ENCODE measurements around the gene SUPT3H. TPM values are rescaled to one million over a fixed set of nuclear protein-coding genes. Genes with fewer than 3 reads are reported as not detected.

Gene SUPT3H
- 10 to 100 TPM in 1 of 2 experiments, 1 to 10 TPM in 1; 8.2 to 11.7 TPM for total RNA-seq

- Mint-ChIP-seq H3K27me3 (no peaks in the 10 kb centered on the region), H3K4me1 (peaks cover 15% of the 10 kb centered on the region), H3K27ac (peak within 1 kb of the TSS; percentile 99), H3K9me3 (ENCODE audit: low read depth) (no peaks in the 10 kb centered on the region), H3K4me3 (peak within 1 kb of the TSS; percentile 98), H3K36me3 (peaks cover under 1% of the 10 kb centered on the region)
- ATAC-seq (peak; percentile 90), DNase-seq (peak; percentile 93)
- CTCF ChIA-PET: interaction anchor here (0.7 to 2.7 kb wide), 11 partner anchors 33 to 908 kb away, joined by 3 to 14 read pairs (median 3); no protein-coding TSS in a partner anchor
Observed at GRCh38 chr6:45377554-45378333, at the start of gene SUPT3H. Gene SUPT3H, minus strand, starts transcription at chr6:45377934.

- Mint-ChIP-seq H3K27ac (peak overlapping the region; percentile 57), H3K4me1 (peaks cover 44% of the 10 kb centered on the region), H3K27me3 (peaks cover 12% of the 10 kb centered on the region), H3K36me3 (peaks cover 8% of the 10 kb centered on the region), H3K4me3 (no peak overlapping the region), H3K9me3 (ENCODE audit: low read depth) (no peaks in the 10 kb centered on the region)
- CTCF ChIA-PET: no interaction called here
- ATAC-seq (no peak), DNase-seq (no peak)
Observed at GRCh38 chr6:45426251-45426650, 48.5 kb upstream of the SUPT3H start.

- no peak for DNase-seq
- H3K27ac Mint-ChIP-seq: peak overlapping the region; percentile 77
- peaks cover 23% of the 10 kb centered on the region for H3K27me3 Mint-ChIP-seq
- H3K4me1 Mint-ChIP-seq: peaks cover 49% of the 10 kb centered on the region
- ATAC-seq: no peak
- H3K36me3 Mint-ChIP-seq: peaks cover 6% of the 10 kb centered on the region
- peak overlapping the region; percentile 95 for H3K4me3 Mint-ChIP-seq
- no peaks in the 10 kb centered on the region for H3K9me3 Mint-ChIP-seq (ENCODE audit: low read depth)
- CTCF ChIA-PET: no interaction called here
Observed at GRCh38 chr6:45424451-45424861, 46.7 kb upstream of the SUPT3H start.

- peaks cover 27% of the 10 kb centered on the region for H3K27me3 Mint-ChIP-seq
- peak overlapping the region; percentile 77 for H3K27ac Mint-ChIP-seq
- H3K4me1 Mint-ChIP-seq: peaks cover 48% of the 10 kb centered on the region
- DNase-seq (no peak), ATAC-seq (no peak)
- no peaks in the 10 kb centered on the region for H3K9me3 Mint-ChIP-seq (ENCODE audit: low read depth)
- CTCF ChIA-PET: interaction anchor here (0.7 to 0.8 kb wide), 2 partner anchors 46 to 287 kb away, joined by 3 read pairs; partner anchors contain the start of gene SUPT3H
- peak overlapping the region; percentile 95 for H3K4me3 Mint-ChIP-seq
- H3K36me3 Mint-ChIP-seq: peaks cover 3% of the 10 kb centered on the region
Observed at GRCh38 chr6:45423824-45424450, 46.2 kb upstream of the SUPT3H start.

GRCh38 chr6:45423111-45423823, 45.5 kb upstream of the SUPT3H start:
- Mint-ChIP-seq H3K36me3 (no peaks in the 10 kb centered on the region), H3K4me3 (peak overlapping the region; percentile 95), H3K4me1 (peaks cover 43% of the 10 kb centered on the region), H3K27me3 (peaks cover 27% of the 10 kb centered on the region), H3K27ac (peak overlapping the region; percentile 86), H3K9me3 (ENCODE audit: low read depth) (no peaks in the 10 kb centered on the region)
- DNase-seq (no peak), ATAC-seq (peak; percentile 29)
- CTCF ChIA-PET: interaction anchor here (0.7 to 4.1 kb wide), 4 partner anchors 45 to 500 kb away, joined by 3 to 31 read pairs (median 16); partner anchors contain the start of gene SUPT3H

GRCh38 chr6:45422503-45423110, 44.9 kb upstream of the SUPT3H start:
- H3K4me1 Mint-ChIP-seq: peaks cover 42% of the 10 kb centered on the region
- peak overlapping the region; percentile 95 for H3K4me3 Mint-ChIP-seq
- ATAC-seq (peak; percentile 39), DNase-seq (peak; percentile 71)
- H3K27ac Mint-ChIP-seq: peak overlapping the region; percentile 91
- CTCF ChIA-PET: interaction anchor here (1.4 to 4.1 kb wide), 5 partner anchors 45 to 767 kb away, joined by 4 to 31 read pairs (median 14); partner anchors contain the start of gene SUPT3H
- no peaks in the 10 kb centered on the region for H3K9me3 Mint-ChIP-seq (ENCODE audit: low read depth)
- H3K36me3 Mint-ChIP-seq: no peaks in the 10 kb centered on the region
- peaks cover 27% of the 10 kb centered on the region for H3K27me3 Mint-ChIP-seq

GRCh38 chr6:45421709-45422502, 44.2 kb upstream of the SUPT3H start:
- Mint-ChIP-seq H3K27ac (peak overlapping the region; percentile 91), H3K27me3 (peaks cover 27% of the 10 kb centered on the region), H3K4me1 (peaks cover 42% of the 10 kb centered on the region), H3K36me3 (no peaks in the 10 kb centered on the region), H3K9me3 (ENCODE audit: low read depth) (no peaks in the 10 kb centered on the region), H3K4me3 (peak overlapping the region; percentile 95)
- peak; percentile 75 for DNase-seq
- ATAC-seq: peak; percentile 37
- CTCF ChIA-PET: interaction anchor here (0.6 to 4.1 kb wide), 7 partner anchors 44 to 782 kb away, joined by 3 to 31 read pairs (median 6); partner anchors contain the start of gene SUPT3H

GRCh38 chr6:45420909-45421708, 43.4 kb upstream of the SUPT3H start:
- Mint-ChIP-seq H3K4me3 (peak overlapping the region; percentile 95), H3K27ac (peak overlapping the region; percentile 84), H3K27me3 (peaks cover 29% of the 10 kb centered on the region), H3K9me3 (ENCODE audit: low read depth) (no peaks in the 10 kb centered on the region), H3K36me3 (no peaks in the 10 kb centered on the region), H3K4me1 (peaks cover 40% of the 10 kb centered on the region)
- ATAC-seq: no peak
- DNase-seq: no peak
- CTCF ChIA-PET: interaction anchor here (0.6 to 4.1 kb wide), 9 partner anchors 43 to 791 kb away, joined by 3 to 31 read pairs (median 6); partner anchors contain the start of gene SUPT3H

- ATAC-seq: no peak
- no peaks in the 10 kb centered on the region for H3K36me3 Mint-ChIP-seq
- H3K4me1 Mint-ChIP-seq: peaks cover 35% of the 10 kb centered on the region
- CTCF ChIA-PET: interaction anchor here (0.8 to 4.1 kb wide), 10 partner anchors 11 to 790 kb away, joined by 3 to 31 read pairs (median 4); partner anchors contain the start of gene SUPT3H
- no peaks in the 10 kb centered on the region for H3K9me3 Mint-ChIP-seq (ENCODE audit: low read depth)
- DNase-seq: peak; percentile 73
- peaks cover 34% of the 10 kb centered on the region for H3K27me3 Mint-ChIP-seq
- peak overlapping the region; percentile 95 for H3K4me3 Mint-ChIP-seq
- H3K27ac Mint-ChIP-seq: peak overlapping the region; percentile 82
Observed at GRCh38 chr6:45420083-45420908, 42.6 kb upstream of the SUPT3H start.

GRCh38 chr6:45419571-45420082, 41.9 kb upstream of the SUPT3H start:
- H3K27me3 Mint-ChIP-seq: peaks cover 34% of the 10 kb centered on the region
- peak overlapping the region; percentile 82 for H3K27ac Mint-ChIP-seq
- H3K36me3 Mint-ChIP-seq: no peaks in the 10 kb centered on the region
- H3K9me3 Mint-ChIP-seq (ENCODE audit: low read depth): no peaks in the 10 kb centered on the region
- H3K4me1 Mint-ChIP-seq: peaks cover 32% of the 10 kb centered on the region
- peak overlapping the region; percentile 95 for H3K4me3 Mint-ChIP-seq
- ATAC-seq: peak; percentile 27
- CTCF ChIA-PET: interaction anchor here (0.9 to 4.1 kb wide), 9 partner anchors 12 to 789 kb away, joined by 3 to 31 read pairs (median 4); partner anchors contain the start of gene SUPT3H
- peak; percentile 71 for DNase-seq
